ENCODE results near the gene PRPF39. TPM values are rescaled to one million over a fixed set of nuclear protein-coding genes. Genes with fewer than 3 reads are reported as not detected.
"Not testable (repeated sequence)": the region's sequence is repeated elsewhere in the genome, so short reads cannot be mapped to it uniquely, and the experiment has no call there.

The PRPF39 gene
- total RNA-seq, 1 donor from 2014 or later = 23.4 TPM

DNA sequence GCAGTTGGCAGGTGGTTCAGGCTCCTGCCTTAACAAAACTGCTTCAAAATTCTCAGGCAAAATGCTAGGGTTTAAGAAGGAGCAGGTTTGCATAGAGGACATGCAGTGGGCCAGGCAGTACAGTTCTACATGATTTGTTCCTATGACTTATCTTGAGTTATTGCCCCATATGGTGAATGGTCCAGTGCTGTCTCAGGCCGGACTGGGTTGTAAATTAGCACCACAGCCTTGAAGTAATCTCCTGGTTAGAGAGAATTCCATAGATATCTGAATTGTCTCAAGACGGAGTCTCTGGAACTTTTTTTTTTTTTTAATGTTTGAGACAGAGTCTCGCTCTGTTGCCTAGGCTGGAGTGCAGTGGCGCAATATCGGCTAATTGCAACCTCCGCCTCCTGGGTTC, 11.8 kb upstream of the PRPF39 start:
- FAIRE-seq (no peak), DNase-seq (ENCODE audit: low read depth) (no peak)
- H3K4me3 ChIP-seq (ENCODE audit: low read depth, low read length) = no peak overlapping the region
- no peaks in the 10 kb centered on the region for H3K27me3 ChIP-seq (ENCODE audit: control insufficient read depth, insufficient read depth, low read length)
- H3K36me3 ChIP-seq (ENCODE audit: control insufficient read depth, insufficient read depth, low read length) = no peaks in the 10 kb centered on the region
- TF ChIP-seq, protein P1, sequence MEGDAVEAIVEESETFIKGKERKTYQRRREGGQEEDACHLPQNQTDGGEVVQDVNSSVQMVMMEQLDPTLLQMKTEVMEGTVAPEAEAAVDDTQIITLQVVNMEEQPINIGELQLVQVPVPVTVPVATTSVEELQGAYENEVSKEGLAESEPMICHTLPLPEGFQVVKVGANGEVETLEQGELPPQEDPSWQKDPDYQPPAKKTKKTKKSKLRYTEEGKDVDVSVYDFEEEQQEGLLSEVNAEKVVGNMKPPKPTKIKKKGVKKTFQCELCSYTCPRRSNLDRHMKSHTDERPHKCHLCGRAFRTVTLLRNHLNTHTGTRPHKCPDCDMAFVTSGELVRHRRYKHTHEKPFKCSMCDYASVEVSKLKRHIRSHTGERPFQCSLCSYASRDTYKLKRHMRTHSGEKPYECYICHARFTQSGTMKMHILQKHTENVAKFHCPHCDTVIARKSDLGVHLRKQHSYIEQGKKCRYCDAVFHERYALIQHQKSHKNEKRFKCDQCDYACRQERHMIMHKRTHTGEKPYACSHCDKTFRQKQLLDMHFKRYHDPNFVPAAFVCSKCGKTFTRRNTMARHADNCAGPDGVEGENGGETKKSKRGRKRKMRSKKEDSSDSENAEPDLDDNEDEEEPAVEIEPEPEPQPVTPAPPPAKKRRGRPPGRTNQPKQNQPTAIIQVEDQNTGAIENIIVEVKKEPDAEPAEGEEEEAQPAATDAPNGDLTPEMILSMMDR (IDR thresholded peaks at IDR 0.05; ENCODE audit: insufficient read depth, low read length, severe bottlenecking) = no peak

GRCh38 chr14:45073231-45073879, 10.6 kb upstream of the PRPF39 start:
- H3K27me3 ChIP-seq (ENCODE audit: control insufficient read depth, insufficient read depth, low read length) = no peaks in the 10 kb centered on the region
- TF ChIP-seq, protein P1 (IDR thresholded peaks at IDR 0.05; ENCODE audit: insufficient read depth, low read length, severe bottlenecking) = no peak
- FAIRE-seq (no peak), DNase-seq (ENCODE audit: low read depth) (no peak)
- no peak overlapping the region for H3K4me3 ChIP-seq (ENCODE audit: low read depth, low read length)
- H3K36me3 ChIP-seq (ENCODE audit: control insufficient read depth, insufficient read depth, low read length) = no peaks in the 10 kb centered on the region

DNA sequence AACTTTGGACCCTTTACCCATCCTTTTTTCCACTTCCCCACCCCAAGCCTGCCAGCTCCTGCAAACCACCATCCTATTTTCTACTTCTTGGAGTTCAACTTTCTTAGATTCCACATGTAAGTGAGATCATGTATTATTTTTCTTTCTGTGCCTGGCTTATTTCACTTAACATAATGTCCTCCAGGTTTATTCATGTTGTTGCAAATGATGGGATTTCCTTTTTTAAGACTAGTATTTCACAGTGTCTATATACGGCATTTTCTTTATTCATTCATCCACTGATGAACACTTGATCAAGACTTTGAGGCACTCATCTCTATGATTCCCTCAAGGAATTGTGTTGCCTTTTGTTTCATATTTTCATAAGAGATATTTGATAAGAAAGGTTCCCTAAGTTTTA, 5.6 kb upstream of the PRPF39 start:
- H3K36me3 ChIP-seq (ENCODE audit: control insufficient read depth, insufficient read depth, low read length) = no peaks in the 10 kb centered on the region
- TF ChIP-seq, protein P1 (IDR thresholded peaks at IDR 0.05; ENCODE audit: insufficient read depth, low read length, severe bottlenecking) = no peak
- H3K27me3 ChIP-seq (ENCODE audit: control insufficient read depth, insufficient read depth, low read length) = no peaks in the 10 kb centered on the region
- no peak for DNase-seq (ENCODE audit: low read depth)
- no peak for FAIRE-seq
- no peak overlapping the region for H3K4me3 ChIP-seq (ENCODE audit: low read depth, low read length)

GRCh38 chr14:45080416-45080968, 3.4 kb upstream of the PRPF39 start:
- not testable (repeated sequence) for H3K4me3 ChIP-seq (ENCODE audit: low read depth, low read length); H3K36me3 ChIP-seq (ENCODE audit: control insufficient read depth, insufficient read depth, low read length); H3K27me3 ChIP-seq (ENCODE audit: control insufficient read depth, insufficient read depth, low read length); DNase-seq (ENCODE audit: low read depth); FAIRE-seq

- DNase-seq (ENCODE audit: low read depth); H3K4me3 ChIP-seq (ENCODE audit: low read depth, low read length); FAIRE-seq; H3K27me3 ChIP-seq (ENCODE audit: control insufficient read depth, insufficient read depth, low read length); H3K36me3 ChIP-seq (ENCODE audit: control insufficient read depth, insufficient read depth, low read length): not testable (repeated sequence)
Measured at GRCh38 chr14:45081096-45081495, 2.8 kb upstream of the PRPF39 start.

GRCh38 chr14:45082420-45082819, 1.5 kb upstream of the PRPF39 start:
- H3K4me3 ChIP-seq (ENCODE audit: low read depth, low read length) = no peak overlapping the region
- no peak for FAIRE-seq
- no peak for DNase-seq (ENCODE audit: low read depth)

More at GRCh38 chr14:45082420-45082819, 1.5 kb upstream of the PRPF39 start:
- Histone ChIP-seq H3K36me3 (ENCODE audit: control insufficient read depth, insufficient read depth, low read length) (peaks cover 1% of the 10 kb centered on the region), H3K27me3 (ENCODE audit: control insufficient read depth, insufficient read depth, low read length) (no peaks in the 10 kb centered on the region)
- TF ChIP-seq, protein P1 (IDR thresholded peaks at IDR 0.05; ENCODE audit: insufficient read depth, low read length, severe bottlenecking) = no peak

All from bronchial epithelial cell (primary cell).